GM18517 (cell line): ENCODE measurements around the gene GTSF1L.
A peak's percentile ranks its signal among the peaks of the same experiment; 100 is the strongest.

Source experiments
- ATAC-seq: cut with Tn5 transposase; IDR thresholded peaks from one replicate; pipeline ENCODE4 v1.9.1; 2021; ENCODE audit warnings: mild to moderate bottlenecking, moderate library complexity; ENCODE audit not compliant: unreplicated experiment

GTSF1L gene

GRCh38 chr20:43717616-43717995 lies 9.2 kb downstream of the GTSF1L start:
- ATAC-seq = no peak

- ATAC-seq = no peak
Measured at GRCh38 chr20:43716757-43717615, 9.8 kb downstream of the GTSF1L start.

GRCh38 chr20:43716123-43716522 lies 10.7 kb downstream of the GTSF1L start:
- no peak for ATAC-seq

- ATAC-seq = no peak
Measured at GRCh38 chr20:43715511-43715910, 11.3 kb downstream of the GTSF1L start.

DNA sequence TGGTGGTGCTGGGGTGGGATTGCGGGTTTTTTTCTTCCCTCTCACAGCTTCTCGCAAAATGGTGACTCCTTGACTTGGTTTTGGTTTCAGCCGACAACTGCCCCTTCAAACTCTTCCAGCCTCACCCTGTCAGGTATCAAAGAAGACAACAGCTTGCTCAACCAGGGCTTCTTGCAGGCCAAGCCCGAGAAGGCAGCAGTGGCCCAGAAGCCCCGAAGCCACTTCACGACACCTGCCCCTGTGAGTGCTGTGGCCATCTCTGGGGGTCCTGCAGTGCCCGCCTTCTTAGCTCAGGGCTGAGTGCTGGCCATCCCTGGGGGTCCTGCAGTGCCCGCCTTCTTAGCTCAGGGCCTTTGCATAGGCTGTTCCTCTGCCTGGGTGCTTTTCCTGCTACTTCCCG lies 11.8 kb downstream of the GTSF1L start:
- no peak for ATAC-seq

DNA sequence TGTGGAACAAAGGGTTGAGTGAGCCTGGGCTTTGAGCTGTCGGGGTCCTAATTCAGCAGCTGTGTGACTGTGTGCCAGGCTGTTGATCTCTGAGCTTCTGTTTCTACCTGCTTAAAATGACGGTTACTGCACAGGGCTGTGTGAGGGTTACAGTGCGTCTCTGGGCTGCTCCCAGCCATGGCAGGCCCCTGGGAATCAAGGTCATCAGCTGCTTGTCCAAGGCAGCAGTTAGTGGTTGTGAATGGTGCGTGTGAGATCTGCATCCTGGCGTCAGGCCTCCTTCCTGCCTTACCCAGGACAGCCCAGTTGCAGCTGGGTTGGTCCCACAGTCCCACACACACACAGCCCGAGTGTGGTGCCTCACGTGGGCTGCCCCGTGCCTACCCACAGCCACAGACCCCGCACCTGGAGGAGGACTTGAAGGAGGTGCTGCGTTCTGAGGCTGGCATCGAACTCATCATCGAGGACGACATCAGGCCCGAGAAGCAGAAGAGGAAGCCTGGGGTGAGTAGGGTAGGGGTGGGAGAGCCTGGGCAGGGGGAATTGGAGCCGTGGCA lies 15.6 kb downstream of the GTSF1L start:
- no peak for ATAC-seq

GRCh38 chr20:43710370-43711044 lies 16.3 kb downstream of the GTSF1L start:
- peak; percentile 65 for ATAC-seq

GRCh38 chr20:43702502-43702901 lies 24.3 kb downstream of the GTSF1L start:
- no peak for ATAC-seq

- ATAC-seq = no peak
Measured at GRCh38 chr20:43700627-43701026, 26.2 kb downstream of the GTSF1L start.

- no peak for ATAC-seq
Measured at GRCh38 chr20:43699941-43700565, 26.7 kb downstream of the GTSF1L start.

DNA sequence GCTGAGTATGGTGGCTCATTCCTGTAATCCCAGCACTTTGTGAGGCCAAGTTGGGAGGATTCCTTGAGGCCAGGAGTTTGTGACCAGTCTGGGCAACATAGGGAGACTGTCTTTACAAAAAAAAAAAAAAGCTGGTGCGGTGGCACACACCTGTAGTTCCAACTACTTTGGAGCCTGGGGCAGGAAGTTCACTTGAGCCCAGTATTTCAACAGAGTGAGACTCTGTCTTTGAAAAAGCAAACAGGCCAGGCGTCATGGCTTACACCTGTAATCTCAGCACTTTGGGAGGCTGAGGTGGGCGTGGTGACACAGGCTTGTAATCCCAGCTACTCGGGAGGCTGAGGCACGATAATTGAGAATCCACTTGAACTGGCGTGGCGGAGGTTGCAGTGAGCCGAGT lies 31.2 kb downstream of the GTSF1L start:
- no peak for ATAC-seq

DNA sequence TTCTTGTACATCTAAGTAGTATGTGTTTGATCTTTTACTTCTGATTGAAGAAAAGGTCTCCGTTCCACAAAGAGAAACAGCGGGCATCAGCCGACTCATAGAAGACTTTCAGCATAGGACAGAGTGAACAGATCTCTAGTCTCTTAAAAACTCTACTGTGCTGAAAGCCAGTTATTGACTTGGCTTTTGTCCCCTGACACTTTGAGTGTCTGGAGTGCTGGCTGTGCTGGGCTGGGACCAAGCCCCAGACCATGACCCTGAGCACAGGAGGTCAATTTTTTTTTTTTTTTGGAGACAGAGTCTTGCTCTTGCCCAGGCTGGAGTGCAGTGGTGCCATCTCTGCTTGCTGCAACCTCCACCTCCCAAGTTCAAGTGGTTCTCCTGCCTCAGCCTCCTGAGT lies 32.0 kb downstream of the GTSF1L start:
- no peak for ATAC-seq

DNA sequence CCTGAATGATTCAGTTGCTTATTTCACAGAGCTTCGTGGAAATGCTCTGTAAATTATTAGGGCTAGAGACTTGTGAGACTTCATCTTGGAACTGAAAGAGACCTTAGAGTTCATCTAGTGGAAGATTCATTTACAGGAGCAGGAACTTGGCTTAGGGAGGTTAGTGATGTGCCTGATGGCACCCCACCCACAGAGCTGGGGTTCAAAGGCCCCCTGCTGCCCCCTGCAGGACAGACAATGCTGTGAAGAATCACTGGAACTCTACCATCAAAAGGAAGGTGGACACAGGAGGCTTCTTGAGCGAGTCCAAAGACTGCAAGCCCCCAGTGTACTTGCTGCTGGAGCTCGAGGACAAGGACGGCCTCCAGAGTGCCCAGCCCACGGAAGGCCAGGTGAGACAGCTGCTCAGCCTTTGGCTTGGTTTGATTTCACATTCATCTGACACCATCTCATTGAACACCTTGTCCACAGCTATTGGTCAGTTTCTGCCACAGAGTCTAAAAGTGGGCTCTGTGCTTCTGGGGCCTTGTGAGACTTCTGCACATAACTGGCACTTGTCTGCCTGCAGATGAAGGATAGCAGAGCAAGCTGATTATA lies 34.8 kb downstream of the GTSF1L start:
- ATAC-seq = no peak

GRCh38 chr20:43690943-43691598 lies 35.7 kb downstream of the GTSF1L start:
- ATAC-seq = no peak

DNA sequence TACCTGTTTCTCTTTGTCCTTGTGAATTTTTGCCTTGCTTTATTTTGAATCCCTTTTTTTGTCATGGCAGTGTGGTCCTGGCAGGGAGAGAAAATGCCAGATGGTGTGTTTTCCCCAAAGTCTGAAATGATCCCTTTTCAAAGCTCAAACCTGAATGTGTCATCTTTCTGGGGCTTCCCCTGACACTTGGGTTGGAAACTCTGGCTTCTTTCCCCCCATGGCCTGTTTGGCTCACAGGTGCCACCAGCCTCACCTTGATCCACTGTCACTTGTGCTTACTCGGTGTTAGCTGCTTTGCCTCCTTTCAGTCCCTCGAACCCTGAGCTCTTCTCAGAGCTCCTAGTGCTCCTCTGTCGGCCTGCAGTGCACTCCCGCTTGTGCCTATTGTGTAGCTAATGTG lies 37.6 kb downstream of the GTSF1L start:
- no peak for ATAC-seq

- ATAC-seq = no peak
Measured at GRCh38 chr20:43686820-43687219, 40.0 kb downstream of the GTSF1L start.

GRCh38 chr20:43682446-43682845 lies 44.4 kb downstream of the GTSF1L start:
- peak; percentile 16 for ATAC-seq

DNA sequence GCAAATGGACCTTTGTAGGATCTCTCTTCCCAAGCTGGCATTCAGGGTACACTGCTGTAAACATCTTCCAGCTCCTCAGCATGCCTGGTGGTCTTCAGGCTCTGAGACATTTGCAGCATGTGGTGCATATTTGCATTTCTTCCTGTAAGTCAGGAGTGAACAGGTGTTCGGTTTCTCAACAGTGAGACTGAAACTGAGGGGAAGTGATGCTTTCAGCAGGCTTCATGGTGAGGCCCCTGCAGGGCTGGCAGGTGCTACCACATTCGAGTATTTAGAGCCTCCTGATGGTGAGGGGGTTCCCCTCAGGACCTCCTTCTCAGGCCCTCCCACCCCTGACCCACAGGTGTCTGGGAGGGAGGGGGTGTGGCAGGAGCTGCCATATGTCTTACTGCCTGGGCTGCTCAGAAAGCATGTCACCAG lies 44.8 kb downstream of the GTSF1L start:
- peak; percentile 93 for ATAC-seq

DNA sequence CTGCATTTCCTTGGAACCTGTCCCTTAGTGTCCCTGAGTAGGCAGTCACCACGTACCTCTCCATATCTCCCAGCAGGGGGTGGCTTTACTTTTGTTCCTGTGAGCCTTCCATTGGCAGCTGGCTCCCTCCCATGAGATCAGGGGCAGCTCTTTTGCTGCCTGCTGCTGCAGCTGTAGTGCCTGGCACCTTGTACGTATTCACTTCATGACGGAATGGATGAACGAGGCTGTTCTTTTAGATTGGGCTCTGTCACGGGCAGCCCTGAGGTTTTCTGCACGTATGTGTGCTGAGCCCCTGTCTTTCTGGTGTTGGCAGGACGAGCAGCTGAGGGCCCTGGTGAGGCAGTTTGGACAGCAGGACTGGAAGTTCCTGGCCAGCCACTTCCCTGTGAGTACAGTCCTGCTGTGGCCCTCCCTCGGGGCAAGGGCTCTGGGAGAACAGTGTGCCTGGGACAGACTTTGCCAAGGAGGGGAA lies 45.3 kb downstream of the GTSF1L start:
- ATAC-seq = peak; percentile 14

- no peak for ATAC-seq
Measured at GRCh38 chr20:43680981-43681380, 45.8 kb downstream of the GTSF1L start.

DNA sequence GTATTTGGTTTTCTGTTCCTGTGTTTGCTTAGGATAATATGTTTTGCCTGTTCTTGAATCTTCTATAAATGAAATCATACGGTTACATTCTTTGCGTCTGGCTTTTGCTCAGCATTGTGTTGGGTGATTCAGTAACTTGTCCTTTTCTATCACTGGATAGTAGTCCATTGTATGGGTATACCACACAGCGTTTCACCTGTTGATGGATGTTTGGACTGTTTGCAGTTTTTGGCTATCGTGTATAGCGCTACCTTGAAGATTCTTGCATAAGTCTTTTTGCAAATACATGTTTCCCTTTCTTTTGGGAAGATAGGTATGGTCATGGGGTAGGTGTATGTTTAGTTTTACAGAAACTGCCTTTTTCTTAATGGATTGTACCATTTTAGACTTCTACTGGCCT lies 50.4 kb downstream of the GTSF1L start:
- no peak for ATAC-seq
